Measurements from ENCODE around the gene RDH16. TPM values are rescaled to one million over a fixed set of nuclear protein-coding genes. Genes with fewer than 3 reads are reported as not detected.
A peak's percentile ranks its signal among the peaks of the same experiment; 100 is the strongest.
"Not testable (repeated sequence)": the region's sequence is repeated elsewhere in the genome, so short reads cannot be mapped to it uniquely, and the experiment has no call there.

Gene RDH16
- total RNA-seq, 1 experiment from 2014 or later = 0.16 TPM

- no peaks in the 10 kb centered on the region for H3K36me3 Mint-ChIP-seq (ENCODE audit: insufficient read depth, unreplicated experiment)
- BruUV-seq (replicated peaks) = no TSS peak
- no peaks in the 10 kb centered on the region for H3K27me3 Mint-ChIP-seq (ENCODE audit: insufficient read depth, unreplicated experiment)
- H3K4me1 Mint-ChIP-seq (ENCODE audit: insufficient read depth, unreplicated experiment) = peaks cover 35% of the 10 kb centered on the region
- POLR2A ChIA-PET = interaction anchor here (0.5 kb wide), 1 partner anchor 83 kb away, joined by 3 read pairs; no protein-coding TSS in a partner anchor
- CTCF ChIA-PET = no interaction called here
- no peak overlapping the region for H3K27ac Mint-ChIP-seq (ENCODE audit: low read depth, unreplicated experiment)
- no peak for DNase-seq (ENCODE audit: unreplicated experiment)
- no peak for TF ChIP-seq CTCF (IDR thresholded peaks at IDR 0.05; ENCODE audit: unreplicated experiment)
- intact Hi-C loops (cut with micrococcal nuclease) = no loop called here
- no peak overlapping the region for H3K4me3 Mint-ChIP-seq (ENCODE audit: unreplicated experiment)
- H3K9me3 Mint-ChIP-seq (ENCODE audit: unreplicated experiment) = no peaks in the 10 kb centered on the region
Measured at GRCh38 chr12:56983386-56983785, 26.0 kb upstream of the RDH16 start.

- BruUV-seq (replicated peaks); DNase-seq (ENCODE audit: unreplicated experiment); H3K27ac Mint-ChIP-seq (ENCODE audit: low read depth, unreplicated experiment); POLR2A ChIA-PET; CTCF ChIA-PET; intact Hi-C loops (cut with micrococcal nuclease); H3K36me3 Mint-ChIP-seq (ENCODE audit: insufficient read depth, unreplicated experiment); H3K4me3 Mint-ChIP-seq (ENCODE audit: unreplicated experiment); H3K27me3 Mint-ChIP-seq (ENCODE audit: insufficient read depth, unreplicated experiment); H3K9me3 Mint-ChIP-seq (ENCODE audit: unreplicated experiment): not testable (repeated sequence)
- peaks cover 35% of the 10 kb centered on the region for H3K4me1 Mint-ChIP-seq (ENCODE audit: insufficient read depth, unreplicated experiment)
Measured at GRCh38 chr12:56982578-56983236, 25.3 kb upstream of the RDH16 start.

- peaks cover 20% of the 10 kb centered on the region for H3K4me1 Mint-ChIP-seq (ENCODE audit: insufficient read depth, unreplicated experiment)
- ChIA-PET CTCF (interaction anchor here (0.6 to 1.5 kb wide), 3 partner anchors 20 to 308 kb away, joined by 3 to 4 read pairs (median 3); no protein-coding TSS in a partner anchor), POLR2A (interaction anchor here (0.6 to 0.8 kb wide), 2 partner anchors 79 to 145 kb away, joined by 3 to 4 read pairs; no protein-coding TSS in a partner anchor)
- H3K36me3 Mint-ChIP-seq (ENCODE audit: insufficient read depth, unreplicated experiment) = no peaks in the 10 kb centered on the region
- no TSS peak for BruUV-seq (replicated peaks)
- H3K27me3 Mint-ChIP-seq (ENCODE audit: insufficient read depth, unreplicated experiment) = no peaks in the 10 kb centered on the region
- no peak overlapping the region for H3K4me3 Mint-ChIP-seq (ENCODE audit: unreplicated experiment)
- DNase-seq (ENCODE audit: unreplicated experiment) = no peak
- no peak for TF ChIP-seq CTCF (IDR thresholded peaks at IDR 0.05; ENCODE audit: unreplicated experiment)
- intact Hi-C loops (cut with micrococcal nuclease) = no loop called here
- H3K9me3 Mint-ChIP-seq (ENCODE audit: unreplicated experiment) = no peaks in the 10 kb centered on the region
- H3K27ac Mint-ChIP-seq (ENCODE audit: low read depth, unreplicated experiment) = peak overlapping the region; percentile 66
Measured at GRCh38 chr12:56980941-56981530, 23.6 kb upstream of the RDH16 start.

- TF ChIP-seq CTCF (IDR thresholded peaks at IDR 0.05; ENCODE audit: unreplicated experiment) = no peak
- Mint-ChIP-seq H3K27ac (ENCODE audit: low read depth, unreplicated experiment) (peak overlapping the region; percentile 66), H3K4me3 (ENCODE audit: unreplicated experiment) (no peak overlapping the region), H3K36me3 (ENCODE audit: insufficient read depth, unreplicated experiment) (no peaks in the 10 kb centered on the region), H3K4me1 (ENCODE audit: insufficient read depth, unreplicated experiment) (peaks cover 15% of the 10 kb centered on the region), H3K9me3 (ENCODE audit: unreplicated experiment) (no peaks in the 10 kb centered on the region), H3K27me3 (ENCODE audit: insufficient read depth, unreplicated experiment) (no peaks in the 10 kb centered on the region)
- POLR2A ChIA-PET = interaction anchor here (0.6 to 1.1 kb wide), 2 partner anchors 82 to 140 kb away, joined by 3 read pairs; no protein-coding TSS in a partner anchor
- CTCF ChIA-PET = interaction anchor here (0.6 to 0.8 kb wide), 3 partner anchors 141 to 309 kb away, joined by 3 read pairs; no protein-coding TSS in a partner anchor
- intact Hi-C loops (cut with micrococcal nuclease) = no loop called here
- no TSS peak for BruUV-seq (replicated peaks)
- no peak for DNase-seq (ENCODE audit: unreplicated experiment)
Measured at GRCh38 chr12:56980268-56980667, 22.9 kb upstream of the RDH16 start.

Measured in MCF 10A (cell line).